OCI-M2 (cell line): ENCODE measurements around the gene MSLN.
"Not testable (repeated sequence)": the region's sequence is repeated elsewhere in the genome, so short reads cannot be mapped to it uniquely, and the experiment has no call there.

Source experiments
- DNase-seq: peaks from one replicate; lab custom pipeline; 2025; ENCODE audit not compliant: unreplicated experiment; lab: John Stamatoyannopoulos, UW

The MSLN gene

DNA sequence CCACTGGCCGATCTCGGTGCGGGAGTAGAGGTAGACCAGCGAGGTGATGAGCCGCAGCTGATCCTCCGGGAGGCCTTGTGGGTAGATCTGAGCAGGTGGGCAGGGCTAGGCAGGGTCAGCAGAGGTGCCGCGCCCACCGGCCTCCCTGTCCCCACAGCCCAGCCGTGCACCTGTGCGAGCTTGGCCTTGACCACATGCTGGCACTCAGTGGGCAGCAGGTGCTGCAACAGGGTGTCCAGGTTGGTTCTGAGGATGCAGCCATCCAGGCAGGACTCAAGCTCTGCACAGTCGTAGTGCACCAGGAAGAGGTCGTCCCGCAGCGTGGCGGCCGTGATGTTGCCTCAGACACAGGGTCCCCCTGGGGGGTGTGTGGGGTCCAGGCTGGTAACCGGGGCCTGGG, 12.4 kb downstream of the MSLN start:
- no peak for DNase-seq

DNA sequence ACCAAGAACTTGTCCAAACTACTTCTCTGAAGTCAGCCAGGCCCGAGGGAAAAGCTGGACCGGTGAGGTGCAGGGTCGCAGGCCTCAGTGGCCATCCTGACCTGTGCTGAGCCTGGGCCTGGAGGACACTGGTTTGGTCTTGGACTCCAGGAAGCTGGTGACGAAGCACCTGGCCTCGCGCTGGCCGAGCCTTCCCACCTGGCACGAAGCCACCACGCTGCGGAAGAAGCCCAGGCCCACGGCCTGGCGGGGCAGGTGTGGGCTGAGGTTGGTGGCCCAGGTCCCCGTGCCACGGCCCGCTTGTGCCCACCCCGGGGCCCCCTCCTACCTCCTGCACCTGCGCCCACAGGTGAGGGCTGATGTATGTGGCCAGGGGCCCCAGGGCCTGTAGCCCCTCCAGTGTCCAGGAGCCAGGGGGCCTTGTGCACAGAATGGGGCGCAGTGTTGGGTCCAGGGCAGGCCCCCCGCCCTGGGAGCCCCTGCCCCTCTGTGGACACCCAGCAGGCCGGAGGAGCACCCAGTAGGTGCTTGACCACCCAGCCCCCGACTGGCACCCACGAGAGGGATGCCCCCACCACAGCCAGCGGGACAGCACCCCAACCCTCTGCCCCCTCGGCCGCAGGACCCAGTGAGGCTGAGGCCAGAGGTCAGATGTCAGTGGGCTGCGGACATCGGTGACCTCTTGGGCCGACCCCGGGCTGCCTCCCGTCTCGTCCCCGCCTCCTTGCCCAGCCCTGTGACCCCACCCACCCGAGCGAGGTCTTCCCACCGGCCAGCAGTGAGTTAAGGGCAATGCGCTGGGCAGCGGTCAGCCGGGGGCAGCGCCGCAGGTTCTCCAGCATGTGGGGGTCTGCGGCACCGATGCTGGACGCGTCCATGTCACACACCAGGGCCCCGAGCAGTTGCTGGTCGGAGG, 13.8 kb downstream of the MSLN start:
- DNase-seq = no peak

DNA sequence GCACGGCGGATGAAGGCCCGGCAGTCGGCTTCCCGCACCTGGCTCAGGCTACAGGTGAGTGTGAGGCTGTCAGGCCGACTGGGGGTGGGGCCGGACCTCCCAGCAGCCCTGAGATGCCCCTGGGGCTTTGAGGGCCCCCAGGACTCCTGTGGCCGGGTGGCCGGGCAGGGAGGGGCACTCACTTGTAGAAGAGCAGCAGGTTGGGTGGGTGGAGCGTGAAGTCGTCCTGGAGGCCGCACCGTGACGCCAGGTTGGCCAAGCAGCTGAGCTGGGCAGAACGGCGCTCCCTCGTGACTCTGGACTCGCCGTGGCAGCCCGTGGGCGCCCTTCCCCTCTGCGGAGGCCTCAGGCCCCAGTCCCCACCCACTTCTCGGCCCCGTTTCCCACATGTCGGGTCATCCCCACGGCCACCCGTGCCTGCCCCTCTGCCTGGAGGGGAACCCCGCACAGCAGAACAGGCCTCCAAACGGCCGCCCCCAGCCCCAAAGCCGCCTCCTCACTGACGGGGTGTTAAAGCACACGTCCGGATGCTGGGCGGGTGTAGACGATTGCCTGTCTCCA, 14.8 kb downstream of the MSLN start:
- DNase-seq = no peak

DNA sequence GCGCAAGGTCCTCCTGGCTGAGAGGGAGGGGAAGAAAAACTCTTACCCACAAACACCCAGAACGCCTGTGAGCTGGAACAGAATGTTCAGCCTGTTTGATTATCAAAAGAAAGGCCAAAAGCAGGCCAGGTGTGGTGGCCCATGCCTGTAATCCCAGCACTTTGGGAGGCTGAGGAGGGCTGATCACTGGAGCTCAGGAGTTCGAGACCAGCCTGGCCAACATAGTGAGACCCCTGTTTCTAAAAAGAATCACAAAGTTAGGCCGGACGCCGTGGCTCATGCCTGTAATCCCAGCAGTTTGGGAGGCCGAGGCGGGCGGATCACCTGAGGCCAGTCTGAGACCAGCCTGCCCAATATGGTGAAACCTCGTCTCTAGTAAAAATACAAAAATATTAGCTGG, 15.8 kb downstream of the MSLN start:
- not testable (repeated sequence) for DNase-seq

DNA sequence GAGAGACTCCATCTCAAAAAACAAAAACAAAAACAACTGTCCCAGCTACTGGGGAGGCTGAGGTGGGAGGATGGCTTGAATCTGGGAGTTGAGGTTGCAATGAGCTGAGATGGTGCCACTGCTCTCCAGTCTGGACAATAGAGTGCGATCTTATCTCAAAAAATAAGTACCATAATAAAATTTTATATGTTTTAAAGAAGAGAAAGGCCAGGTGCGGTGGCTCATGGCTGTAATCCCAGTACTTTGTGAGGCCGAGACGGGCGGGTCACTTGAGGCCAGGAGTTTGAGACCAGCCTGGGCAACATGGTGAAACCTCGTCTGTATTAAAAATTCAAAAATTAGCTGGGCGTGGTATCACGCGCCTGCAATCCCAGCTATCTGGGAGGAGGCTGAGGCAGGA, 16.3 kb downstream of the MSLN start:
- DNase-seq = no peak

DNA sequence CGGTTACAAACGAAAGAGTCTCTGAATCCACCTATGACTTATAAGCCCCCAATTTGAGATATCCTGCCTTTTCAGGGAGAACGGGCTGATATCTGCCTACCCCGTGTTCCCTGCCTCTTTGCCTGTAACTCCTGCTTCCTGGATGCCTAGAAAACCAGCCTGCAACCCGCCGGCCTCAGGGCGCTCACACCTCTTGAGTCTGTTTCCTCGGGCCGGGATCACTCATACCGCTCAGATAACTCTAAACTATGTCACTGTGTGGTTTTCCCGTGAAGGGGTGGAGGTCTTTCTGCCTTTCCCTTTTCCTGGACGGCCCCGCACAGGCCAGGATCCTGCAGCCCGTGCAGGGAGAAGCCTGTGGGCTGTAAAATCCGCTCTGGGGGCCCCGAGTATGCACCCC, 17.3 kb downstream of the MSLN start:
- no peak for DNase-seq

DNA sequence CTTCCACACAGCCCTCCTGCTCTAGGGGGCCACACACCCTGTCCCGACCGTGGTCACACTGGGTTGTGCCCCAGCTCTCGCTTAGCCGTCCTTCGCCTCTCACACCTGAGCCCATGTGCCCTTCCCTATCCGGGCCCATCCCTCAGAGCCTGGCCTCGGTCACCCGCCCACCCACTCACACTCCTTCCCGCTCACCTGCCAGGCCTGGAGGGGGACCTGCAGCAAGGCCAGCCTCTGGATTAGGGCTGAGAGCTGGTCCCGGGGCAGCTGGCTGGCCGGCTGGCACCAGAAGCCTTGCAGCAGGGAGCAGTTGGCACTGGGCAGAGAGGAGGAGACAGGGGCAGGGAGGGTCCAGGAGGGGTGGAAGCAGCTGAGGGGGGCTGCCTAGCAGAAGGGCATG, 17.9 kb downstream of the MSLN start:
- no peak for DNase-seq

DNA sequence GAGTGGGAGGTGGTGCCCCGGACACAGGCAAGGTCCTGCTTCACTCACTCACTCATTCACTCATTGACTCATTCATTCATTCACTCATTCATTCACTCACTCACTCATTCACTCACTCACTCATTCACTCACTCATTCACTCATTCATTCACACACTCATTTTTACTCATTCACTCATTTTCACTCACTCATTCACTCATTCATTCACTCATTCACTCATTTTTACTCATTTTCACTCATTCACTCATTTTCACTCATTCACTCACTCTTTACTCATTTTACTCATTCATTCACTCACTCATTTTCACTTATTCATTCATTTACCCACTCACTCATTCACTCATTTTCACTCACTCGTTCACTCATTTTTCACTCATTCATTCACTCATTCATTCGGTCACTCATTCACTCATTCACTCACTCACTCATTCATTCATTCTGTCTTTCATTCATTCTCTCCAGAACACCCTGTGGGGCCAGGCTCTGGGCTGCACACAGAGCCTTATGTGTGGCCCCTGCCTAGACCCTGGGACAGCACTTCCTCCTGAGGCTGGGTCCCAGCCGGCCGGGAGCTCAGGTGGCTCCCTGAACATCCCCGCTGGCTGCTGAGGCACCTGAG, 18.5 kb downstream of the MSLN start:
- DNase-seq = no peak

DNA sequence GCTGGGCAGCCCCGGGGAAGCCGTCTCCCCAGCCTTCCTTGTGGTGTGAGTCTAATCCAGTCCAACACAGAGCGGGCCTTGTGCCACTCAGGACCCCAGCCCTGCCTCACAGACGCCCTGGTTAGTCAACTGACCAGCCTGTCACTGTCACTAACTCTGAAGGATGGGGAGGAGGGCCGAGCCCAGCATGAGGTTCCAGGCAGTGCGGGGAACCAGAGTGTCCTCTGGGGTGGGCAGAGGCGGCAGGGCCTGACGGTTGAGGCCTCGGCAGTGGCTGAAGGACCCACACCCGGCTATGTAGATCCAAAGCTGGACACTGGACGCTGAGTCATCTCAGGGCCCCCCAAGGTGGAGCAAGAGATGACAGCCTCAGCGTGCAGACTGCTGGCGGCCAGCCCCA, 19.0 kb downstream of the MSLN start:
- no peak for DNase-seq

DNA sequence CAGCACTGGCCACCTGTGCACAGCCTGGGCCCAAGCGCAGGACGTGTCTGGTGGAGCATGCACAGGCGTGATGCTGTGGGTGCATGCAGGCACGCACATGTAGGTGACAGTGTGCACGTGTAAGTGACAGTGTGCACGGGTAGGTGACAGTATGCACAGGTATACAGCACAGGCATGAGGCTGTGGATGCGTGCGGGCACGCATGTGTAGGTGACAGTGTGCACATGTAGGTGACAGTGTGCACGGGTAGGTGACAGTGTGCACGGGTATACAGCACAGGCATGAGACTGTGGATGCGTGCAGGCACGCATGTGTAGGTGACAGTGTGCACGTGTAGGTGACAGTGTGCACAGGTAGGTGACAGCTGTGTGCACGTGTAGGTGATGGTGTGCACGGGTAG, 19.8 kb downstream of the MSLN start:
- DNase-seq = no peak

DNA sequence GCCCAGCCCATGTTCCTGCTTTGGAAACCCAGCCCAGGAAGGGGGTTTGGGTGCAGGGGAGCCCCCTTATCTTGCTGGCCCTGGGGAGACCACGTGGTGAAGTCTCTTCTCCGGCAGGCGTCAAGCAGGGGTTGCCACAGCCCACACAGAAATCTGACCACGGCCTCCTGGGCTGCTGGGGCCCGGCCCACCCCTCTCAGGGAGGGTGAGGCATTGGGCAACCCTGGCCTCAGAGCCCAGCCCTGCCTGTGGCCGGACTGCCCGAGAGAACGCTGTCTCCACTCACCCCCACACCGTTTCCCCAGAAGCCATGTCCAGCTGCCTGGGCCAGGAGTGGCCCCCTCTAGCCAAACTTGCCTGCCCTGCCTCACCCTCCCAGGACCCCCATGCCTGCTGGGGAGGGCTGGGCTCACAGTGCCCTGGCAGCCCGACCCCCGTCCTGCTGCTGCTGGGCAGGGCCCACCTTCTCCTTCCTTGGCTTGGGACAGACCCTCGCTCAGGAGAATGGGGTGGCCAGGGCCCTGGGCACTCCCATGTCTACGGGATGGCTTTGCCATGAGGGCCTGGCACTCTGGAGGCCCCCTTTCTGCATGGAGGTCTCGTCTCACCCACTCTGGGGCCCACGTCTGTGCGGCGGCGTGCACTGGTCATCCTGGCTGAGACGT, 20.9 kb downstream of the MSLN start:
- DNase-seq = no peak

DNA sequence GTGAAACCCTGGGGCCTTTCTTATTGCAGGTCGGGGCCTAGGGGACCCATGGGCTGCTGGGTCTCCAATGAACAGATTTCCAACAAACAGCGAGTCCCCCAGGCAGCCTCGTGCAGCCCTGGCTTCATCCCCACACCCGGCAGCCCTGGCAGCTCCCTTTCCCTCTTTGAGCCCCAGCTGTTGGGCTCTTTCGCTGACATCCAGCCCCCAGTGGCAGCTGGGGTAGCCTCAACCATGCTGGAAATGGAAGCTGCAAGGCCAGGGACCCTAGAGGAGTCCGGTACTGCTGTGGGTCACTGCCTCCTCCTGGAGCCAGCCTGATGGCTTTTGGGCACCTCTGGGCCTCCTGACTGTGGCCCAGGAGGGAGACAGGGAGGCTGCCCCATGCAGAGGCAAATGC, 21.7 kb downstream of the MSLN start:
- no peak for DNase-seq

DNA sequence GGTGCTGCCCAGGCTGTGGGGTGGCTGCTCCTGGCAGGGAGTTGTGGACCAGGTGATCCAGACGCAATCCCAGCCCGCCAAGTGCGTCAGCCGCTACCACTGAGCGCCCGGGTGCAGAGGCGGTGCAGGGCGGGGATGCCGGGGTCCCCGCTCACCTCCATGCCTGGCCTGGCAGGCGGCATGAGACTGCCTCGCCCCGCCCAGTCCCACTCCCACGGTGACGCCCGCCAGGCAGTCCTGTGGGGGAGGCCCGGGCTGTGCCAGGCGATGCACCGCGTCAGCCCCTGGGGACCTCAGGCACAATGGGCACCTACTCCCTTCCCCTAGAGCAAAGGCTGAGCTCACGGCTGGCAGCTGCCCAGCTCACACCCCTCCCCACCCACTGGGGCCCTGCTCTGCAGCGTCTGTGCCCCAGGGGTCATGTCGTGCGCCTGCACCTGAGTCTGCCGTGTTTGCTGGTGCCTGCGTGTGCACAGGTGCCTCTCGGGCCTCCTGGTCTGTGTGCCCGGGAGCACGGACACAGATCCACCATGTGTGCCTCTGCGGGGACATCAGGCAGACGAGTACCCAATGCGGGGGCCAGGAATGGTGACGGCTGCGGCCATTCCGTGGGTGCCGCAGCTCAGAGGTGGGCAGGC, 22.4 kb downstream of the MSLN start:
- DNase-seq = no peak

DNA sequence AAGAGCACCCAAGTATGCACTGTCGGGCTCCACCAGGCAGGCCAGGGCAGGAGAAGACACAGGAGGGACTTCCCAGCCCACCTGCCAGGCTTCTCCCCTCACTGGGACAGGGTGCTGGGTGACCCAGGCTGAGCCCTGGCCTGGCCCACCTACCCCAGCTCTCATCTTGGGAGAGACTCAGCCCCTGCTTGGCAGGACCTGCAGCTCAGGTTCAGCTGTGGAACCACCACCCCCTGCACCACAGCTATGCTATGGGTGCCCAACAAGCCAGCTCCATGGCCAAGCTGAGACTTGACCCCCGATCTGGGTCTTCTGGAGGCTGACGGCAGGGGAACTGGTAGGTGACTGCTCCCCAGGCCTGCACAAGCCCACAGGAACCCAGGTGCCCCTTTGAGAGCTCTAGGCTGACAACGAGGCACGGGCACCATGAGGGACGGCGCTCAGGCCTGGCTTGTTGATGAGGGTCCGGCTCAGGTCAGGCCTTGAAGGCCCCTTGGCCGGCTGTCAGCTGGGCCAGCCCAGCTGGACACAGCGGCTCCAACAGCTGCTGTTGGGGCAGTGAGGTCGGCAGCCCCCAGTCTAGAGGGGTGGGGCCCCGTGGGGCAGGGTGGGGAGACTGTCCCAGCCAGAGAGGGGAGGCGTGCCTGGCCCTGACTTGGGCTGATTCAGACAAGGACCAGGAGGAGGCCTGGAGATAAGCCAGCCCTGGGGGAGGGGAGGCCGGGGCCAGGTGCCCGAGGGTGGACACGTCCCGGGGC, 23.0 kb downstream of the MSLN start:
- no peak for DNase-seq

DNA sequence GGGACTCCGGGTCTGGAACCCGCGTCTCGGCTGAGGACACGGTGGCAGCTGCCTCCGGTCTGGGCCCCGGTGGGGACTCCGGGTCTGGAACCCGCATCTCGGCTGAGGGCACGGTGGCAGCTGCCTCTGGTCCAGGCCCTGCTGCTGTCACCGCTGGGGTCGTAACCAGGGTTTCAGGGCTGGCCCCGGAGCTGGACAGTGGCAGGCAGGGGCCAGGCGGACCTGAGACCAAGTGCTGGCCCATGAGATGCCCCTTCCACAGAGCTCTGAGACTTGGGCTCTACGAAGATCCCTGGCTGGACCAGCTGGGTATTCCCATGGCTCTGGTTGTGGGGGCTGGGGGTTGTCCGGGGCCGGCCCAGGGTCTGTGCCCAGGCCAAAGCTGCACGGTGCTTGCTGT, 23.9 kb downstream of the MSLN start:
- DNase-seq = no peak

DNA sequence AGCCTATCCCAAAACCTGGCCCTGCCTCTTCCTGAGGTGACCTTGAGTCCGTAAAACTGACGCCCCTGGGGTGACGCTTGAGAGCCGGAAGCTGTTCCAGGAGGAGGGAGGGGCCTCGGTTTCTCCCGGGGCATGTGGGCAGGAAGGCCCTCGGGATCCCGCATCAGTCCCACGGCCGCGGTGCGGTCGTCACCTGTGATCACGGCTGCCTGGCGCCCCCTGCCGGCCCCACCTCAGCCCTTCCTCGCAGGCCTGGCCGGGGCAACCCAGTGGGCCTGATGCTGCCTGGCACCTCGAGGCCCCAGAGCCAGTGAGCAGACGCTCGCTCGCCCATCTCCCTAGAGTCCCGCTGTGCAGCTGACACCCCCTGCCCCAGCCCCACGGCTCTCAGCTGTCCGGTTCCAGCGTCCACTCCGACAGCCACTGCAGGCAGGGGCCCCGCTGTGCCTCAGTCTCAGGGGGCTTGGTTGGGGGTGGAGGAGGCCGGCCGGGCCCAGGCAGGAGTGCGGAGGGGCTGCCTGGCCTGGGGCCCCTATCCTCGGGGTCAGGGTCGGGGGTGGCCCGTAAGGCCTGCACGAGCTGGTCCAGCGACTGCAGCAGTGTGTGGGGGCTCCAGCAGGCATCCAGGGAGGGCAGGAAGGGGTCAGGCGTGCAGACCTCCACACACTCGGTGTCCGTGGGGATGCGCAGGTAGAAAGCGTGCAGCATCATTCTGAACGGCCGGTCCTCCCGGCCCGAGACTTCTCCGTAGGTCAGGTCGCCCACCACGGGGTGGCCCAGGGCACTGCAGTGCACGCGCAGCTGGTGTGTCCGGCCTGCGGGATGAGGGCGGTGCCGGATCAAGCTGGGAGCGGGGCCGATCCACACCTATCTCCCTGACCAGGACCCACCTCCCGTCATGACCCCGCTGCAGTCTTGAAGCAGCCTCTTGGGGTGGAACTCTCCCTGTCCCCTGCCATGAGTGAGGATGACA, 25.3 kb downstream of the MSLN start:
- DNase-seq = no peak

DNA sequence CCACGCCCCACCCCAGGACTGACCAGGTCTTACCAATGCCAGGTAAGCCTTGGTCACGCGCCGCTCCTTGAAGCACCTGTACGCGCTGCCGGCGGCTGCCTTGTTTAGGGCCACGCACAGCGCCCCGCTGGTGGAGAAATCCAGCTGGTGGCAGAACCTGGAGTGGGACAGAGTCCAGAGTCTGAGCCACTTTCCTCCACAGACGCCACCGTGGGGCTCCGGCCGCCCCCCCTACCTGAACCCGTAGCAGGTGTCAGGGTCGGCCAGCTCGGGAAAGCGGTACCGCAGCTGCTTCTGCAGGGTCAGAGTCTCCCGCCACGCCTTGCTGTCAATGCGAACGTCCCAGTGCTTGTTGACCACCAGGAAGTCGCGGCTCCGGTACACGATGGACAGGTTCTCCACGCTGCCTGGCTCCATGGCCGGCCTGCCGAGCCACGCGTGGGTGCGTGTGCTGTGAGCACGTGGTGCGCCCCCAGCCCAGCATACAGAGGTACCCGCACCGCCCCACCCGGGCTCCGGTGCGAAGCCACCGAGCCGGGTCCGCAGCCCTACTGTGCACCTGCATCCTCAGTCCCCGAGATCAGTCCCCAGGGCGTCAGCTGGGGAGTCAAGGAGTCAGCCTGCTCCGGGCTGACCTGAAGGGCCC, 26.9 kb downstream of the MSLN start:
- DNase-seq = no peak

DNA sequence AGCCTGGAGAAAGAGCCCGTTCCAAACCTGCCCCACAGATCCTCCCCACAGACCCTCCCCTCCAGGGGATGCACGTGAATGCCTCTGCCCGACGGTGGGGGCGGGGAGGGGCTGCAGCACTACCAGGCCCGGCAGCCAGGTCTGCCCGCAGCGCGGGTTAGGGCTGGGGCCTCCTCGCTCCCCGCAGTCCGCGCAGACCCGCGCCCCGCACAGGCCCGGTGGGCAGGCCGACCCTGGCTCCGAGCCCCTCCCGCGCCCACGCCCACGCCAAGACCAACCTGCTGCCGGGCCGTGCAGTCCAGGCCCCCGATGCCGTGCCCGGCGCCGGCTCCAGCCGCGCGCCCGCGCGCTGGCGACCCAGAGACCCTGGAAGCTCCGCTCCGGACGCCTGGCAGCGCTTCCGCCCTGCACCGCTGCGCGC, 27.5 kb downstream of the MSLN start, which contains the start of gene RPUSD1:
Gene RPUSD1 (minus strand): TSS at position 404 of the 421 bp plus-strand sequence. CDS start 644 bp downstream, outside the sequence.
- no peak for DNase-seq
